Esophagus squamous epithelium (tissue), 4 donors: ENCODE results near the gene CCL2.

Experiments
- CTCF ChIP-seq, 6 experiments: fragments of 450-650 bp in 4 of 6; fragments of 200-600 bp in 2 of 6; sonication (generic) in 2 of 6; IDR thresholded peaks; one replicate each; pipeline ENCODE4 v1.5.1; 2016 to 2019; ENCODE audit warnings: antibody characterized with exemption in 6 of 6, mild to moderate bottlenecking in 4 of 6, moderate library complexity in 4 of 6
- POLR2A ChIP-seq, 4 donors: fragments of 450-650 bp; IDR thresholded peaks; one replicate each; pipeline ENCODE4 v1.6.1; 2017; ENCODE audit warnings: antibody characterized with exemption in 4 of 4, mild to moderate bottlenecking in 4 of 4, moderate library complexity in 3 of 4

GRCh38 chr17:34237458-34237857 lies 17.6 kb upstream of the CCL2 start:
- TF ChIP-seq CTCF (IDR thresholded peaks at IDR 0.05) (no peak), POLR2A (IDR thresholded peaks at IDR 0.05) (no peak)
